ENCODE results near the gene WDR48.

WDR48 gene

GRCh38 chr3:39124876-39125840 lies 73.3 kb downstream of the WDR48 start:
- no peak for DNase-seq

GRCh38 chr3:39125841-39126500 lies 74.2 kb downstream of the WDR48 start:
- DNase-seq, result no peak

- DNase-seq, result peak; percentile 31 to 36
These were observed 74.8 kb downstream of the WDR48 start for GRCh38 chr3:39126532-39127071.

GRCh38 chr3:39127269-39127907 lies 75.6 kb downstream of the WDR48 start:
- DNase-seq, result no peak

- DNase-seq, result no peak
These were observed 76.1 kb downstream of the WDR48 start for GRCh38 chr3:39127908-39128304.

- DNase-seq, result no peak
These were observed 77.1 kb downstream of the WDR48 start for GRCh38 chr3:39128951-39129350.

- DNase-seq, result no peak
These were observed 78.2 kb downstream of the WDR48 start for GRCh38 chr3:39130026-39130425.

- DNase-seq, result no peak
These were observed 79.0 kb downstream of the WDR48 start for GRCh38 chr3:39130693-39131265.

- no peak for DNase-seq
These were observed 80.6 kb downstream of the WDR48 start for GRCh38 chr3:39132096-39133092.

GRCh38 chr3:39133093-39133490 lies 81.3 kb downstream of the WDR48 start:
- DNase-seq, result no peak

- DNase-seq, result no peak
These were observed 82.0 kb downstream of the WDR48 start for GRCh38 chr3:39133822-39134221.

GRCh38 chr3:39134305-39134704 lies 82.5 kb downstream of the WDR48 start:
- DNase-seq, result no peak

- no peak for DNase-seq
These were observed 83.5 kb downstream of the WDR48 start for GRCh38 chr3:39135170-39135805.

GRCh38 chr3:39136533-39137434 lies 85.0 kb downstream of the WDR48 start:
- DNase-seq, result no peak

GRCh38 chr3:39137435-39137936 lies 85.7 kb downstream of the WDR48 start:
- no peak for DNase-seq

- DNase-seq, result no peak
These were observed 86.4 kb downstream of the WDR48 start for GRCh38 chr3:39137991-39138803.

GRCh38 chr3:39138804-39139415 lies 87.1 kb downstream of the WDR48 start:
- DNase-seq, result peak; percentile 22 to 24

GRCh38 chr3:39139442-39139841 lies 87.6 kb downstream of the WDR48 start:
- DNase-seq, result no peak
